ENCODE measurements around the gene GUK1. TPM values are rescaled to one million over a fixed set of nuclear protein-coding genes. Genes with fewer than 3 reads are reported as not detected.

GUK1 gene
- total and polyA plus RNA-seq, 7 donors: 90.2 to 271 (median 122) TPM

GRCh38 chr1:228143480-228144192, 3.6 kb downstream of the GUK1 start:
- DNase-seq (no peak), ATAC-seq (no peak)
- H3K4me1 ChIP-seq: peaks cover 30% of the 10 kb centered on the region
- no peak overlapping the region for H3K4me3 ChIP-seq
- H3K9me3 ChIP-seq: no peaks in the 10 kb centered on the region
- intact Hi-C loops (cut with DNase I): no loop called here
- peaks cover 7 to 30% of the 10 kb centered on the region in 2 donors for H3K36me3 ChIP-seq (ENCODE audit: insufficient read depth in 1 of 2, low read depth in 1 of 2)
- no peaks in the 10 kb centered on the region for H3K27me3 ChIP-seq (ENCODE audit: insufficient read depth in 3 of 3, low read length in 2 of 3)
- TF ChIP-seq CTCF (IDR thresholded peaks at IDR 0.05): no peak
- no peak overlapping the region for H3K27ac ChIP-seq
- WGBS, 3 donors: 87 to 91% (median 88%) methylated on average over 12 of the region's 12 CpGs

- intact Hi-C loops (cut with DNase I): no loop called here
- no peaks in the 10 kb centered on the region for H3K9me3 ChIP-seq
- DNase-seq (no peak), ATAC-seq (no peak)
- no peak for TF ChIP-seq CTCF (IDR thresholded peaks at IDR 0.05)
- no peak overlapping the region for H3K4me3 ChIP-seq
- no peaks in the 10 kb centered on the region for H3K27me3 ChIP-seq (ENCODE audit: insufficient read depth in 3 of 3, low read length in 2 of 3)
- H3K36me3 ChIP-seq (ENCODE audit: insufficient read depth in 1 of 2, low read depth in 1 of 2): peaks cover 7 to 34% of the 10 kb centered on the region in 2 donors
- 79 to 81% (median 81%) methylated on average over 16 of the region's 16 CpGs for WGBS, 3 donors
- H3K27ac ChIP-seq: no peak overlapping the region
- H3K4me1 ChIP-seq: peaks cover 30% of the 10 kb centered on the region
Observed at GRCh38 chr1:228144193-228144992, 4.3 kb downstream of the GUK1 start.

- Histone ChIP-seq H3K27ac (no peak overlapping the region), H3K27me3 (ENCODE audit: insufficient read depth in 3 of 3, low read length in 2 of 3) (no peaks in the 10 kb centered on the region), H3K9me3 (no peaks in the 10 kb centered on the region), H3K4me1 (peaks cover 30% of the 10 kb centered on the region), H3K36me3 (ENCODE audit: insufficient read depth in 1 of 2, low read depth in 1 of 2) (peaks cover 7 to 37% of the 10 kb centered on the region in 2 donors), H3K4me3 (no peak overlapping the region)
- intact Hi-C loops (cut with DNase I): no loop called here
- no peak for DNase-seq
- WGBS, 3 donors: 85 to 93% (median 89%) methylated on average over 8 of the region's 8 CpGs
- no peak for TF ChIP-seq CTCF (IDR thresholded peaks at IDR 0.05)
- ATAC-seq: no peak
Observed at GRCh38 chr1:228144993-228145343, 4.9 kb downstream of the GUK1 start.

- Histone ChIP-seq H3K36me3 (ENCODE audit: insufficient read depth in 1 of 2, low read depth in 1 of 2) (peaks cover 7 to 41% of the 10 kb centered on the region in 2 donors), H3K27ac (no peak overlapping the region), H3K4me3 (no peak overlapping the region), H3K9me3 (no peaks in the 10 kb centered on the region), H3K4me1 (peaks cover 30% of the 10 kb centered on the region), H3K27me3 (ENCODE audit: insufficient read depth in 3 of 3, low read length in 2 of 3) (no peaks in the 10 kb centered on the region)
- 88 to 92% (median 92%) methylated on average over 31 of the region's 31 CpGs for WGBS, 3 donors
- intact Hi-C loops (cut with DNase I): no loop called here
- no peak for DNase-seq
- TF ChIP-seq CTCF (IDR thresholded peaks at IDR 0.05): no peak
- no peak for ATAC-seq
Observed at GRCh38 chr1:228145463-228146416, 5.7 kb downstream of the GUK1 start.

Measured in psoas muscle (tissue), 8 donors.